Body of pancreas (tissue), 4 donors: ENCODE data around the gene HELZ.

Source experiments
- POLR2A ChIP-seq, 3 donors: fragments of 450-650 bp; IDR thresholded peaks; one replicate each; pipeline ENCODE4 v1.6.1; 2016; ENCODE audit warnings: antibody characterized with exemption in 3 of 3, mild to moderate bottlenecking in 2 of 3
- TF ChIP-seq, protein P1 (sequence below), 7 experiments: fragments of 450-650 bp in 4 of 7; fragments of 200-600 bp in 3 of 7; sonication (generic) in 3 of 7; IDR thresholded peaks; one replicate each; pipeline ENCODE4 v1.5.1; 2016 to 2019; ENCODE audit warnings: antibody characterized with exemption in 7 of 7

DNA sequence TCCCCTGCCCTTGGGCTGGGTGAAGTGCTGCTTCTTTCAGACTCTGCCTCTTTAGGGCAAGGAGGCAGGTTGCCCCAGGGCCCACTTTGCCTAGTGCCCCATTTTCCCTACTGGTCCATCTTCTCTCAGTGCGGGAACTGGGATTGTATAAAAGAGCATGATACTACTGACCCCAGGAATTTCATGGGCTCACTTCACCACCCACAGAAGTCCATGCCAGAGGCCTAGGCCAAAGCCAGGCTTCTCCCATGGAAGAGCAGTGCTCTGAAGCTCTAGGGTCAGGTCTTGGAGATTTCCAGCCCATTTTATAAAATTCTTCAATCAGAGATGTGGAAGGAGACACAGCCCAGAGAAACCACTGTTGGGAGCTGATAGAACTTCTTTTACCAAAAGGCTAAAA, 194.9 kb downstream of the HELZ start:
- TF ChIP-seq, protein P1, sequence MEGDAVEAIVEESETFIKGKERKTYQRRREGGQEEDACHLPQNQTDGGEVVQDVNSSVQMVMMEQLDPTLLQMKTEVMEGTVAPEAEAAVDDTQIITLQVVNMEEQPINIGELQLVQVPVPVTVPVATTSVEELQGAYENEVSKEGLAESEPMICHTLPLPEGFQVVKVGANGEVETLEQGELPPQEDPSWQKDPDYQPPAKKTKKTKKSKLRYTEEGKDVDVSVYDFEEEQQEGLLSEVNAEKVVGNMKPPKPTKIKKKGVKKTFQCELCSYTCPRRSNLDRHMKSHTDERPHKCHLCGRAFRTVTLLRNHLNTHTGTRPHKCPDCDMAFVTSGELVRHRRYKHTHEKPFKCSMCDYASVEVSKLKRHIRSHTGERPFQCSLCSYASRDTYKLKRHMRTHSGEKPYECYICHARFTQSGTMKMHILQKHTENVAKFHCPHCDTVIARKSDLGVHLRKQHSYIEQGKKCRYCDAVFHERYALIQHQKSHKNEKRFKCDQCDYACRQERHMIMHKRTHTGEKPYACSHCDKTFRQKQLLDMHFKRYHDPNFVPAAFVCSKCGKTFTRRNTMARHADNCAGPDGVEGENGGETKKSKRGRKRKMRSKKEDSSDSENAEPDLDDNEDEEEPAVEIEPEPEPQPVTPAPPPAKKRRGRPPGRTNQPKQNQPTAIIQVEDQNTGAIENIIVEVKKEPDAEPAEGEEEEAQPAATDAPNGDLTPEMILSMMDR (IDR thresholded peaks at IDR 0.05) = no peak
- TF ChIP-seq POLR2A (IDR thresholded peaks at IDR 0.05) = no peak
